NCI-H526 treated with DMSO at 0.1 percent for 48 hours (cell line): ENCODE results near the gene CCKAR.

Source experiments
- DNase-seq: peaks from one replicate; lab custom pipeline; 2025; lab: John Stamatoyannopoulos, UW

The CCKAR gene

GRCh38 chr4:26459054-26459755 is 31.1 kb downstream of the CCKAR start:
- peak; percentile 29 for DNase-seq

GRCh38 chr4:26458157-26458561 is 32.1 kb downstream of the CCKAR start:
- no peak for DNase-seq

GRCh38 chr4:26457412-26457811 is 32.9 kb downstream of the CCKAR start:
- DNase-seq = no peak

- no peak for DNase-seq
Observed at GRCh38 chr4:26455571-26455970, 34.7 kb downstream of the CCKAR start.

GRCh38 chr4:26454961-26455360 is 35.3 kb downstream of the CCKAR start:
- no peak for DNase-seq

GRCh38 chr4:26452565-26453531 is 37.4 kb downstream of the CCKAR start:
- peak; percentile 47 for DNase-seq

GRCh38 chr4:26451597-26451996 is 38.7 kb downstream of the CCKAR start:
- no peak for DNase-seq

- DNase-seq = no peak
Observed at GRCh38 chr4:26450418-26450817, 39.9 kb downstream of the CCKAR start.

- no peak for DNase-seq
Observed at GRCh38 chr4:26447378-26447777, 42.9 kb downstream of the CCKAR start.

GRCh38 chr4:26441771-26442170 is 48.5 kb downstream of the CCKAR start:
- DNase-seq = no peak

- DNase-seq = no peak
Observed at GRCh38 chr4:26441102-26441501, 49.2 kb downstream of the CCKAR start.

GRCh38 chr4:26434030-26434639 is 56.1 kb downstream of the CCKAR start:
- no peak for DNase-seq

- no peak for DNase-seq
Observed at GRCh38 chr4:26433556-26433955, 56.7 kb downstream of the CCKAR start.

GRCh38 chr4:26432419-26432818 is 57.9 kb downstream of the CCKAR start:
- no peak for DNase-seq

- no peak for DNase-seq
Observed at GRCh38 chr4:26431461-26432180, 58.7 kb downstream of the CCKAR start.
